Activated T-cell treated with anti-CD3 and anti-CD28 coated beads, Interleukin-2, amount 50 U/mL, for 24 hours (primary cell): ENCODE results near the gene ANKMY1.
A peak's percentile ranks its signal among the peaks of the same experiment; 100 is the strongest.

ENCODE experiments used
- DNase-seq: peaks from one replicate; pipeline ENCODE4 v3.0.0-alpha.2; 2020
- H3K27ac Mint-ChIP-seq: 2 replicates; pipeline ENCODE4 v1.8.0; 2020; ENCODE audit warnings: mild to moderate bottlenecking, mixed read lengths
- H3K27me3 Mint-ChIP-seq: 2 replicates; pipeline ENCODE4 v1.8.0; 2020; ENCODE audit warnings: mixed read lengths
- H3K36me3 Mint-ChIP-seq: 2 replicates; pipeline ENCODE4 v1.8.0; 2020; ENCODE audit warnings: low read depth, mixed read lengths
- H3K4me1 Mint-ChIP-seq: 2 replicates; pipeline ENCODE4 v1.8.0; 2020; ENCODE audit warnings: low read depth, mixed read lengths
- H3K4me3 Mint-ChIP-seq: 2 replicates; pipeline ENCODE4 v1.8.0; 2020; ENCODE audit warnings: mild to moderate bottlenecking, moderate library complexity, mixed read lengths
- H3K9me3 Mint-ChIP-seq: 2 replicates; pipeline ENCODE4 v1.8.0; 2020; ENCODE audit warnings: mixed read lengths

The ANKMY1 gene

GRCh38 chr2:240508832-240509545 lies 48.8 kb downstream of the ANKMY1 start:
- Mint-ChIP-seq H3K4me1 (peaks cover 10% of the 10 kb centered on the region), H3K27me3 (no peaks in the 10 kb centered on the region), H3K27ac (no peak overlapping the region), H3K4me3 (no peak overlapping the region), H3K9me3 (no peaks in the 10 kb centered on the region), H3K36me3 (peaks cover 37% of the 10 kb centered on the region)
- no peak for DNase-seq

GRCh38 chr2:240507778-240508251 lies 50.0 kb downstream of the ANKMY1 start:
- no peak for DNase-seq
- Mint-ChIP-seq H3K27ac (no peak overlapping the region), H3K9me3 (no peaks in the 10 kb centered on the region), H3K36me3 (peaks cover 41% of the 10 kb centered on the region), H3K4me1 (no peaks in the 10 kb centered on the region), H3K27me3 (no peaks in the 10 kb centered on the region), H3K4me3 (no peak overlapping the region)

- Mint-ChIP-seq H3K27me3 (no peaks in the 10 kb centered on the region), H3K4me1 (no peaks in the 10 kb centered on the region), H3K36me3 (peaks cover 37% of the 10 kb centered on the region), H3K27ac (no peak overlapping the region), H3K4me3 (no peak overlapping the region), H3K9me3 (no peaks in the 10 kb centered on the region)
- no peak for DNase-seq
Measured at GRCh38 chr2:240507060-240507777, 50.6 kb downstream of the ANKMY1 start.

GRCh38 chr2:240506406-240507059 lies 51.3 kb downstream of the ANKMY1 start:
- H3K27ac Mint-ChIP-seq: no peak overlapping the region
- H3K36me3 Mint-ChIP-seq: peaks cover 36% of the 10 kb centered on the region
- DNase-seq: peak; percentile 19
- H3K4me3 Mint-ChIP-seq: no peak overlapping the region
- H3K4me1 Mint-ChIP-seq: no peaks in the 10 kb centered on the region
- H3K27me3 Mint-ChIP-seq: no peaks in the 10 kb centered on the region
- no peaks in the 10 kb centered on the region for H3K9me3 Mint-ChIP-seq

- no peak overlapping the region for H3K4me3 Mint-ChIP-seq
- H3K27me3 Mint-ChIP-seq: no peaks in the 10 kb centered on the region
- no peak for DNase-seq
- H3K9me3 Mint-ChIP-seq: no peaks in the 10 kb centered on the region
- H3K27ac Mint-ChIP-seq: no peak overlapping the region
- no peaks in the 10 kb centered on the region for H3K4me1 Mint-ChIP-seq
- peaks cover 38% of the 10 kb centered on the region for H3K36me3 Mint-ChIP-seq
Measured at GRCh38 chr2:240505910-240506309, 51.9 kb downstream of the ANKMY1 start.

GRCh38 chr2:240503848-240504247 lies 53.9 kb downstream of the ANKMY1 start:
- Mint-ChIP-seq H3K27me3 (no peaks in the 10 kb centered on the region), H3K4me3 (no peak overlapping the region), H3K9me3 (no peaks in the 10 kb centered on the region), H3K36me3 (peaks cover 43% of the 10 kb centered on the region), H3K27ac (no peak overlapping the region), H3K4me1 (no peaks in the 10 kb centered on the region)
- DNase-seq: no peak

GRCh38 chr2:240503375-240503774 lies 54.4 kb downstream of the ANKMY1 start:
- no peak for DNase-seq
- Mint-ChIP-seq H3K36me3 (peaks cover 47% of the 10 kb centered on the region), H3K27me3 (no peaks in the 10 kb centered on the region)

GRCh38 chr2:240502430-240503121 lies 55.2 kb downstream of the ANKMY1 start:
- no peak overlapping the region for H3K4me3 Mint-ChIP-seq
- H3K9me3 Mint-ChIP-seq: no peaks in the 10 kb centered on the region
- no peaks in the 10 kb centered on the region for H3K27me3 Mint-ChIP-seq
- peaks cover 51% of the 10 kb centered on the region for H3K36me3 Mint-ChIP-seq
- H3K27ac Mint-ChIP-seq: no peak overlapping the region
- peak; percentile 17 for DNase-seq
- H3K4me1 Mint-ChIP-seq: no peaks in the 10 kb centered on the region

More at GRCh38 chr2:240503375-240503774, 54.4 kb downstream of the ANKMY1 start:
- Mint-ChIP-seq H3K27ac (no peak overlapping the region), H3K4me3 (no peak overlapping the region), H3K4me1 (no peaks in the 10 kb centered on the region), H3K9me3 (no peaks in the 10 kb centered on the region)

GRCh38 chr2:240502059-240502429 lies 55.7 kb downstream of the ANKMY1 start:
- Mint-ChIP-seq H3K27me3 (no peaks in the 10 kb centered on the region), H3K36me3 (peaks cover 56% of the 10 kb centered on the region), H3K9me3 (no peaks in the 10 kb centered on the region), H3K4me3 (no peak overlapping the region), H3K27ac (no peak overlapping the region), H3K4me1 (no peaks in the 10 kb centered on the region)
- no peak for DNase-seq

GRCh38 chr2:240501531-240501991 lies 56.2 kb downstream of the ANKMY1 start:
- Mint-ChIP-seq H3K4me1 (no peaks in the 10 kb centered on the region), H3K36me3 (peaks cover 61% of the 10 kb centered on the region)

GRCh38 chr2:240500561-240501423 lies 57.0 kb downstream of the ANKMY1 start:
- Mint-ChIP-seq H3K9me3 (no peaks in the 10 kb centered on the region), H3K36me3 (peaks cover 66% of the 10 kb centered on the region), H3K27me3 (no peaks in the 10 kb centered on the region), H3K27ac (no peak overlapping the region), H3K4me1 (no peaks in the 10 kb centered on the region), H3K4me3 (no peak overlapping the region)
- no peak for DNase-seq

More at GRCh38 chr2:240501531-240501991, 56.2 kb downstream of the ANKMY1 start:
- no peaks in the 10 kb centered on the region for H3K9me3 Mint-ChIP-seq
- H3K4me3 Mint-ChIP-seq: no peak overlapping the region
- no peak for DNase-seq
- no peak overlapping the region for H3K27ac Mint-ChIP-seq
- no peaks in the 10 kb centered on the region for H3K27me3 Mint-ChIP-seq

- Mint-ChIP-seq H3K4me1 (no peaks in the 10 kb centered on the region), H3K27me3 (no peaks in the 10 kb centered on the region), H3K36me3 (peaks cover 64% of the 10 kb centered on the region), H3K9me3 (no peaks in the 10 kb centered on the region), H3K27ac (no peak overlapping the region), H3K4me3 (no peak overlapping the region)
- DNase-seq: peak; percentile 23
Measured at GRCh38 chr2:240499309-240500301, 58.2 kb downstream of the ANKMY1 start.

GRCh38 chr2:240498958-240499260 lies 58.9 kb downstream of the ANKMY1 start:
- peaks cover 65% of the 10 kb centered on the region for H3K36me3 Mint-ChIP-seq
- H3K9me3 Mint-ChIP-seq: no peaks in the 10 kb centered on the region
- H3K27ac Mint-ChIP-seq: no peak overlapping the region
- DNase-seq: no peak
- H3K4me3 Mint-ChIP-seq: no peak overlapping the region
- no peaks in the 10 kb centered on the region for H3K4me1 Mint-ChIP-seq
- H3K27me3 Mint-ChIP-seq: no peaks in the 10 kb centered on the region
